GM19463 (cell line): ENCODE results near the gene DDOST.
"Not testable (repeated sequence)": the region's sequence is repeated elsewhere in the genome, so short reads cannot be mapped to it uniquely, and the experiment has no call there.

ENCODE experiments used
- ATAC-seq: cut with Tn5 transposase; IDR thresholded peaks from one replicate; pipeline ENCODE4 v1.9.1; 2021; ENCODE audit warnings: mild to moderate bottlenecking, moderate library complexity; ENCODE audit not compliant: unreplicated experiment

Gene DDOST

DNA sequence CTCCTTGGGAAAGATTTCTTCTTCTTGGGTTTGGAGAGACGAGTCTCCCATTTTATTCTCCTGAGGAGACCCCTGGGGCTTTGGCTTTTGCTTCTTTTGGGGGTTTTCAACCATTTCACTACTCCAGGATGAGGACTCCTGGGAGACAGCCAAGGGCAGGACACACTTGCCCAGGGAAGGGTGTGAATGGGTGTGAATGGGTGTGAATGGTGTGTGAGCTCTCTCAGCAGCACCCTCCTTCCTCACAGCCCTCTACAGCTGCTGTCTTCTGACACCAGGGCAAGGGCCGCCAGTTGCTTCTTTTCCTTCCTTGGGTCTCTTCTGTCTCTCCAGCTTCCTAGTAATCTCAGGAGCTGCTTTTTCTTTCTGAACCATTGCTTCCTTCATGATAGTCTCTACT lies 32.5 kb upstream of the DDOST start:
- no peak for ATAC-seq

DNA sequence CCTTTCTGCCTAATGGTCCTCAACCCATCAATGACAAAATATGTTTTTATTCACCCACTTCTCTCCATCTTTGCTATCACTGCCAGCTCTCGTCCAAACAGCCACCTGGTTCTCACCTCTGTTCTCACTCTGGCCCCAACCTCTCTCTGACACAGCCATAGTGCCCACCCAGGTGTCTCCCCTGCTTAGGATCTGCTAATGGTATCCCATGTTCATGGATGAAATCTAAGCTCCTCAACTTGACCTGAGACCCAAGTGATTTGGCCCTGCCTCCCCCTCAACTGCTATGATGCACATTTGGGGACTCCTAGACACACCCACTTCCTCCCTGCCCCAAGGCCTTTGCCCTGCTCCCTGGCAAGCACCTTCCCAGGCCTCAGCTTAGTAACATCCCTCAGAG lies 30.7 kb upstream of the DDOST start:
- no peak for ATAC-seq

DNA sequence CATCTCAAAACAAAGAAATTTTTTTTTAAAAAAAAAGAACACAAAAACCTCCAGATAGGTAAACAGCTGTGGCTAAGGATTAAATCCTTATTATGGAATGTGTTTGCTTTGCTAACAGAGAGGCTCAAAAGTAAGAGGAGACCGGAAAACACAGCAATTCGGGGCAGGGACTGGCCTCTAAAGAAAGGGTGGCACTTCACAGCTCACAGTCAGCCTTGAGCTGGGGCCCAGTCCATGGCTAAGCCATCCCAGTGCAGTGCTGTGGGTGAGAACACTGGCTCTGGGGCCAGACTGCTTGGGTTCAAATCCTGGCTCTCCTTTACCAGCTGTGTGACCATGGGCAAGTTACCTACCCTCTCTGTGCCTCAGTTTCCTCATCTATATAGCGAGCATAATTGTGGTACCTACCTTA lies 28.5 kb upstream of the DDOST start:
- no peak for ATAC-seq

DNA sequence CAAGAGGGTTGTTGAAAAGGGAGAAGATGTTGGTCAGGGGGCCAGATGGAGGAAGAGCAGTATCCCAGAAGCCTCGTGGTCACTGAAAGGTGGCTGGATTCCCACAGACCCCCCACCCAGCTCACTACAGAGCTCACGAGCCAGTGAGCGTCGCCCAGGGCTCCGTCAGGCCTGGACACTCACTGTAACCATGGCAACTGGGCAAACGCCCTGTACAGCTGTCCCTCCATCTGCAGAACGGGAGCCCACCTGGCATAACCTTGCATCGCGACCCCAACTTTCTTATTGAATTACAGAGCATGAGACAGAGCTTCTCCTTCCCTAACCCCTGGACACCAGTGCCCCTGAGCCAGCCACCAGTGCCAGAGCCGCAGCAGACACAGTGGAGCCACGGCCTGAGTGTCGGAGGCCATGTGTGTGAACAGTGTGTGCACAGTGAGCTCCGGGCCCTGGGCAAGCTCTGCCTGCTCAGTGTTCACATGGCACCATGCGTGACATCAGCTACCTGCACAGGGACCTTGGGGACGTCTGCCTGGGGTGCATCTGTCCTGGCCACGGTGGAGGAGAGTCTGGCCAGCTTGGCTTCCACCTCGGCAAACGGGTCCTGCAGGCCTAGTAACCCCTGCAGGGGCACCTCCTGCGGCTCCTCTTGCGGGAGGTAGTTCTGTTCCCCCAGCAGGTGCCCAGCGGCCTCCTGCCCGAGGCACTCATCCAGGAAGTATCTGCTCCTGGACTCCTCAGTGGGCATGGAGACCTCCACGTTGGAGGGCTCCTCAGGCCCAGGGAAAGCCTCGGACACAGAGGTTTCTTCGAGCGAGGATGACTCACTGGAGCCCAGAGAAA lies 25.9 kb upstream of the DDOST start:
- no peak for ATAC-seq

DNA sequence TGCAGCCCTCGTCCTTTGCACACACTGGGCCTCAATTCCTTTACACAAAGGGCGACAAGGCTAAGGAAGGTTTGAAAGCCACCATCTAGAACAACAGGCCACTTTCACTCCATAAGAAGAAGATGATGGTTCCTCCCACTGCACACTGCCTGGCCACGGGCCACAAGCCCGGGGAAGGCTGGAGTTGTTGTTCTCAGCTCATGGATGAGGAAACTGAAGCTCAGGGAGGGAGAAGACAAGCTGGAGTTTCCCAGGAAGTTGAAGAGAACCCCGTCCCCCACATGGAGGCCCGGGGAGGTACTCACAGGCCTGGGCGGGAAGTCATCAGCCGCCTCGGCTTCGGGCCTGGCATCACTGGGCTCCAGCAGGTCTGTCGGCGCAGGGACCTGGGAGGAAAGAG lies 24.6 kb upstream of the DDOST start:
- no peak for ATAC-seq

DNA sequence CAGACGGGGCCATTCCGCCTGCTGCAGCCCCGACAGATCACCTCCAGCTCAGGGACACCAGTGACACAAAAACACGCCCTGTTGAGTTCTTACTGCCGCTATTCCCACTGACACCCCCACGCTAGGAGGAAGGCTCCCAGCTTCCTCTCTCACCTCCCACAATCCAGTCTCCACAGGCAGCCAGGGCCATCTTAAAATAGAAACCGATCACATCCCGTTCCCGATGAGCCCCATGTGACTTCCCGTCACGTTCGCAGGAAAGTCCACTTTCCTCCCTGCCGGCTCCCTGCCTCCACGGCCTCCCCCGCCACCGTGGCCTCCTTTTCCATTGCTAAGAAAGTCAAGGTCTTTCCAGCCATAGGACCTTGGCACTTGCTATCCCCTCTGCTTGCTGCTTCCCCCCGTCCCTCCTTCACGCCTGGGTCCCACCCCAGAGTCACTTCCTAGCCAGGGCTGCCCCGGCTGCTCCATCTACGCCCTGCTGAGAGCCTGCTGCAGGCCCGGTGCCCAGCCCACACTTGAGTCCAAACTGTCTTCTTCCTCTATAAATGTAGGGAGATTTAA lies 24.0 kb upstream of the DDOST start:
- ATAC-seq: no peak

DNA sequence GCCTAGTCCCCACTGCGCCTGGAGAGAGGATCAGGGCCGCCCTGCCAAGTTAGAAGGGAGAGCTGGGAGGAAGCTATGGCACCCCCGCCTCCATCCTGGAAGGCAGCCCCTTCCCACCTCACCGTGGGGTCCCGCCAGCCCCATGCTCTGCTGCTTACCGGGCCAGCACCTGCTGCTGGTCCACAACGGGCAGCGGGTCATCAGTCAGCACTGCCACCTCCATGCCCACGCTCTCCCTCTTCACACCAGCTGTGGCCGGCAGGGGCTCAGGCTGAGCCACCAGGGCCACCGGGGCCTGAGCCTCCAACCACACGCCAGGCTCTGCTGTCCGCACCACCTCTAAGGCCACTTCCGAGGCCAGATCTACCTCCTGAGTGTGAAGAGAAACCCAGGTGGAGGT lies 23.5 kb upstream of the DDOST start:
- no peak for ATAC-seq

DNA sequence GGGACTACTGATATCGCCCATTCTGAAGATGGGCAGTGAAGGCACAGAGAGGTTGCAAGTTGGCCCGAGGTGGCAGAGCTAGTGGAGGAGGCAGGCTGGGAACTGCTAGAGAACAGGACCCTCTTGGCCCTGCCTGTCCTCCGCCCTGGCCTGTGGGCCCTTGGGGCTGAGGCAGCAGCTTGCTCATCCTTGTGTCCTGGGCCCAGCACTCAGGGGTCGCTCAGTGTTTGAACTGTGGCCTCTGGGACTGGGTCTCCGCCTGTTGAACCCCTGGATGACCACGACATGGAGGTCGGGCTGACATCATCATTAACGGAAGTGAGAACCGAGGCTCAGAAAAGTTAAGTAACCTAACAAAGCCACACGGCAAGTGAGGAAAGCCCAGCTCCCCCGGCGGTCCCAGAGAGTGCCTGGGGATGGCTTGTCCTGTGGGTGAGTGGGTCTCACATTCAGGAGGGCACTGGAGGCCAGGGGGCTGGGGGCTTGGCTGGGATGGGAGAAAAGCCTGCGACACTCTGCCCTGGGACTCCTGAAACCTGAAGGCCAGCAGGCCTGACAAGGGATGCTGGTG lies 23.0 kb upstream of the DDOST start:
- no peak for ATAC-seq

DNA sequence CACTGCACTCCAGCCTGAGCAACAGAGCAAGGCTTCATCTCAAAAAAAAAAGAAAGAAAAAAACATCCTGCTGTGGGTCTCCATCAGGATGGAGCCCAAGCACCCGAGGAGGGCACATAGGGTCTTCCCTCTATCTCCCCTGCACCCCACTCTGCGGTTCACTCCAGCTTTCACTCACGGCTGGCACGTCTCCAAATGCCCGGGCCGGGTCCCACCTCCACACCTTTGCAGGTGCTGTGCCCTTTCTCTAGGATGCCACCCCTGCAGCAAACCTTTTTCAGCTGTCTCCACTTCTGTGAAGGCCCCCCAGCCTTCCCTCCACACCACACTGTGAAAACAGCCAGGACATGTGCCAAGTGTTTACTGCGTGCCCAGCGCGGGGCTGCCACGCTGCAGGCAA lies 22.4 kb upstream of the DDOST start:
- ATAC-seq: no peak

DNA sequence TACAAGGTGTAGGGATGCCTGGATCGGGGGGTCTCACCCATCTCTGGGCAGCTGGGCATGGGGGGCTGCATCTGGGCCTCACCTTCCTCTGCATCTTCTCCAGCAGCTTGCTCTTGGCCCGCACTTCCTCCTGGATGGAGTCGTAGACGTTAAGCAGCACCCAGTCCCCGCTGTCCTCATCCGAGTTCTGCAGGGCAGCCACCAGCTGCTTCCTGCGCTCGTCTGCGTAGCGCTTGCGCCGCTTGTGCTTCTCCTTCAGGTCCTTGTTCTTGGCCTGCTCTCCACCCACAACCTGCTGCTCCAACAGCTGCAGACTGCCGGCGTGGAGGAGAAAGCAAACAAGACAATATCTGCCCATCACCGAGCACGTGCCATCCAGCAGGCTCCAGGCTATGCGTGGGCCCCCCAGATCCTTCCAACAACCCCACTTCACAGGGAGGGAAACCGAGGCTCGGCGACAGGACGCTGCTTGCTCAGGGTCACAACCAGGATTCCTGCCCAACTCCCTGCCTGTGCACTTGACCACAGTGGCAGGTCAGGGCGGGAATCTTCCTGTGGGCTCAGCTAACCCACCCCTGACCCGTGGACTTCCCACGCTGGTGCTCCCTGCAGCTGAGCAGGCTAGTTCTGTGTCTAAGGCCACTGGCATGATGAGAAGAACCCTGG lies 21.5 kb upstream of the DDOST start:
- no peak for ATAC-seq

DNA sequence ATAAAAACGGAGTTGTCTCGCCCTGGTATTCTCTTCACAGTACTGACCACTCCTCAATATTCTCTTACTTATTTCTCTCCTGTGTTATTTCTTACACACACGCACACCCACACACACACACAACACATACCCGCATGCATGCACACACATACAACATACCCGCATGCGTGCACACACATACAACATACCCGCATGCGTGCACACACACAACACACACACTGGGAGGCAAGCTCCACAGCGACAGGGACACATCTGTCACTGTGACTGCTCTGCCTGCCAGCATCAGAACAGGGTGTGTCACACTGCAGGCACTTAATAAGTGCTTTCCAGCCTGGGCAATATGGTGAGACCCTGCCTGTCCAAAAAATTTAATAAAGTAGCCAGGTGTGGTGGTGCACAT lies 20.8 kb upstream of the DDOST start:
- no peak for ATAC-seq

DNA sequence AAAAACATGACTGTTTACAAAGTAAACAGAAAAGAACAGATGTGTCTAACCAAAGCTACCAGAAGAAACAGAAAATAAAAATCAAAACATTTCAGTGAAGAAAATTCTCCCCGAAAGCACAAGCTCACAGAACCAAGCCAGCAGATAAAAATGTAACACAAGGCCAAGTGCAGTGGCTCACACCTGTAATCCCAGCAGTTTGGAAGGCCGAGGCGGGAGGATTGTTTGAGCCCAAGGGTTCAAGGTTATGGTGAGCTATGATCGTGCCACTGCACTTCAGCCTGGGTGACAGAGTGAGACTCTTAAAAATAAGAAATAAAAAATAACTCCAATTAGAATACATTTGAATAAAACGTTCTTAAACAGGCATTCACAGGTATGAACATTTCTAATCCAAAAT lies 19.1 kb upstream of the DDOST start:
- ATAC-seq: no peak

DNA sequence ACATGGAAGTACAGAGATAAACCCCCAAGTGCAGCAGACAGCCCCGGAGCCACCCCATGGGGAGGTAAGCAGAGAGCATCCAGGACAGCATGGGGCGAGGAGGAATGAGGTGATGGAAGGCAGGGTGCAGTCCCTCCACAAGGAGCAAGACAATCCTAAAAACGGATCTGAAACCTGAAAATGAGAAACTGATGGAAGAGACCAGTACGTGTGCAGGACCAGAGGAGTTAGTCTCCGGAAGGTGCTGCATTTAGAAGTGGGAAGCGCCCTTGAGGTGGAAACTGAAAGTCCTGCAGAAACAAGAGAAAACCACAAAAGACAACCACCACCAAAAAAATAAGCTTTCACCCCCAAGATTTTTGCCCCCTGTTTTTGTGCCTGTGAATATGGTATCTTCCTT lies 17.4 kb upstream of the DDOST start:
- no peak for ATAC-seq

DNA sequence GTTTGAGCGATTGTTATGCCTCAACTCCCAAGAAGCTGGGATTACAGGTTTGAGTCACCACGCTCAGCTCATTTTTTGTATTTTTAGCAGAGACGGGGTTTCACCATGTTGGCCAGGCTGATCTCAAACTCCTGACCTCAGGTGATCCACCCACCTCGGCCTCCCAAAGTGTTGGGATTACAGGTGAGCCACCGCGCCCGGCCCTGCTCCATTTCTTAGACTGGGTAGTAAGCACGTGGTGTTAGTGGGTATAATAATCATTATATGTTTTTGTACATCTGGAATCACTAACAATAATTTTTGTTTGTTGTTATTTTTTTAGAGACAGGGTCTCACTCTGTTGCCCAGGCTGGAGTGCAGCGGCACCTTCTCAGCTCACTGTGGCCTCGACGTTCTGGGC lies 12.5 kb upstream of the DDOST start:
- not testable (repeated sequence) for ATAC-seq

DNA sequence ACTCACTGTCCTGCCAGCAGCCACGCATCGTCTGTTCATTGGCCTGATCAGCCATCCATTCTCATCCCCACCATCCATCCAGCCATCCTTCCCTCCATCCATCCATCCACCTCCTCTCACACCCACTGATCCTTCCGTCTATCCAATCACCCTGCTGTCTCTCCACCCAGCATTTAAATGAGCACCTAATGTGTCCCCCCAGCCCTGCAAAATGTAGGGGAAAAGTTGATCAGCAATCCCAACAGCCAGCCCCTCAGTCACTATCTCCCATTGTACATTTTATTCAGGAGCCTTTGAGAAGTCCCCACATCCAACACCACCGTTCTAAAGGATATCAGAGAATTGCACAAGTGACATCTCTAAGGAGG lies 11.1 kb upstream of the DDOST start:
- ATAC-seq: no peak

DNA sequence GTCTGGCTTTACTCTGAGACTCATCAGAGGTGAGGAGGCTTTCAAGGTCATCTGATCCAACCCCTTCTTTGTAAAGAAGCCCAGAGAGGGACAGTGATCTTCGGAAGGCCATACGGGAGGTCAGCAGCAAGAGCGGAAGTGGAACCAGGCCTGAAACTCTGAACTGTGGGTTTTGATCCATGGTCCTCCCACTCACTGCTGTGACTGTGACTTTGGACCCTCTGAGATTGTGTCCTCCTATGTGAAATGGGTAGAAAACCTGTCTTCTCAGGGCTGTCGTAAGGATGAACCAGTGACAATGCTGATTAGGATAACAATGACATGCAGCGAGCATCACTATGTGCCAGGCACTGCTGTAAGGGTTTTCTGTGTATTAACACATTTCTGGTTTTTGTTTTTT lies 9.8 kb upstream of the DDOST start:
- no peak for ATAC-seq

DNA sequence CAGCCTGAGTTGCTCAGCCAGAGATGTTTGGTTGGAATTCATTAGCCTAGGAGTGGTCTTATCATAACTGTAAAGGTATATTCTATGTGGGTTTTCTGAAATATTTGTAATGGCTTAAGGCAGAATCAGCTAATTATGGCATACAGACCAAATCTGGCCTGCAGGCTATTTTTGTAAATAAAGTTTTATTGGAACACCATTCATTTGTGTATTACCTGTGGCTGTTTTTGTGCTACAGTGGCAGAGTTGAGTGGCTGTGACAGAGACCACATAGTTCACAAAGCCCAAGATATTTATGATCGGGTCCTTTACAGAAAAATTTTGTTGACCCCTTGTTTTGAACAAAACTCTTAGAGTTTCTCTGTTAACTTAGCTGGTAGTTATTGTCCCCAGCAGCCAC lies 7.4 kb upstream of the DDOST start:
- no peak for ATAC-seq

DNA sequence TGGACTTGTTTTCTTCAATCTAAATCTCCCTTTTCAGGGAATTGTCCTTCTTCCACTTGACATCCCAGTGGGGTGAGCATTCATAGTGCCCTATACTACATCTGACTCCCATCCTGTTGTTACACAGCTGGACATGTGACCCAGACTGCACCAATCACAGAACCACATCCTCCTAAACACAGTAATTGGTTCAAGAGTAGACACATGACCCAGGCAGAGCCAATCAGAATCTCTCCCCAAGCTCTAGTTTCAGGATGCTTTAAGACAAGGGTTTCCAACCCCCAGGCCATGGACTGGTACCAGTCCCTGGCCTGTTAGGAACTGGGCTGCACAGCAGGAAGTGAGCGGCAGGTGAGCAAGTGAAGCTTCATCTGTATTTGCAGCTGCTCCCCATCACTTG lies 5.6 kb upstream of the DDOST start:
- no peak for ATAC-seq

DNA sequence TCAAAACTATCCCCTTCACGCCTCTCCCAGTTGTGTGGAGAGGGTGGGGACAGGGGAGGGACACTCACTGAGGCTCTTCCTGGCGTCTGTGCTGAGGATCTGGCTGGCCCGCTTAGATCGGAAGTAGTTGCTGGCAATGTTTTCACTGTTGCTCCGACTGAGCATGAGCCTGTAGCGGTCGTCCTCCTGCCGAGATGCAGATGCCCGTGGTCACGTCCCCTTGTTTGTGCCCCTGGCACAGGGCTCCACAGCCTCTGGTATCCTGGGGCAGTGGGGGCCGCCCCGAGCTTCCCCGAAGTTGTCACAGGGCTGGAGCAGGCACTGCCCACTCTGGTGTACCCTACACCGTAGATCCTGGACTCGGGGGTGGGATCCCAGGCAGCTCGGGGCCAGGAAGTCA lies 5.0 kb upstream of the DDOST start:
- no peak for ATAC-seq

DNA sequence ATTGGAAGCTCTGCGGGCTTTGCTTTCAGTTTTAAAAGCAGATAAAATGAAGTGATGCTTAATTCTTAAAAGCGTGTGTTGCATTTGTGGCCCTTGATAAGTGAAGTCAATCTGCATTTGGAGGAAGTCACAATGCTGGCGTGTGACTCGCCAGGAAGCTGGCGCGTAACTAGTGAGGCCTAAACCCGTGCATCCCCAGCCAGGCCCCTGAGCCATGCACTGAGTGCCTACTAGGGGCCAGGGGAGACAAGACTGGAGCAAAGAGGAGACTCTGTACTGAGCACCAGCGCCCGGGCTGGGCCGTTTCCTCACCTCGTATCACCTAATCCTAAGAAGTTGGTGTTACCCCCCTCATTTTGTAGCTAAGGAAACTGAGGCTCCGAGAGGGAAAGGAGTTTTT lies 4.6 kb upstream of the DDOST start:
- ATAC-seq: no peak

DNA sequence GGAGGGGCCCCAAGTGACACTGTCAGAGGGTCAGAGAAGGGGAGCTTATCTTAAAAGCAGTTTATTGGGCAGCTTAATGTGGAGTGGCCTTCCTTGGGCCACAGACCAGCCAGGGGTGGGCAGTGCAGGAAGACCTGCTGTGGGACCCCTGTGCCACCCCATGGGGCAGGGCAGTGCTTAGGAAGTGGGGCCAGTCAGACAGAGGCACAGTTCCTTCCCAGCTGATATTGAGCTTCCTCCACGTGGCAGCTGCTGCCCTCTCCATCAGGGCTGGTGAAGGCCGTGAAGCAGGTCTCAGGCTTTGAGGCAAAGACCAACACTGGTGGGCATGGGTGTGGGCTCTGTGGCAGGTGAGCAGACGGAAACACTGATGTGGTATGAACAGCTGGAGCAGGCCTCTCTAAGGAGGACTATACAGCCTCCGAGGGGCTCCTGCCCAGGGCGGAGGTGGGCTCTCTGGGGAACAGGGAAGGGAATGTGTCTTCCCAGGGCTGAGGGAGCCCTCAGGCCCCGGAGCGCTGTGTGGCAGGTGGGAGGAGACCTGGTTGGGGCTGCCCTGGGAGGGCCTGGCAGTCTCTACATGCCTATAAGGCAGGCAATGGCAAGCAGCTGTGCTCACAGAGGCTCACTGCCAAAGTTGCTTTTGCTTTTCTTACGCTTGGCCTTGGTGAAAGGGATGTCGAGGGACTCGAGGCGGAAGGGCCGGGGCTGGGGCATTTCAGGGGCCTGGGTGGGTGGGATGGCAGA lies 3.0 kb upstream of the DDOST start:
- no peak for ATAC-seq
